HEK293 (cell line): ENCODE measurements around the gene CLDN19.

Source experiments
- BCL11A ChIP-seq: fragments of 450-650 bp; formaldehyde crosslinking; IDR thresholded peaks from 2 replicates; pipeline ENCODE4 v1.5.1; 2016; ENCODE audit warnings: low read depth, missing biosample characterization, missing genetic modification characterization
- ZNF2 ChIP-seq: fragments of 450-650 bp; formaldehyde crosslinking; IDR thresholded peaks from 2 replicates; pipeline ENCODE4 v1.5.1; 2016; ENCODE audit warnings: missing biosample characterization, missing genetic modification characterization
- ZNF274 ChIP-seq, 2 experiments: fragments of 200-500 bp in 1 of 2; fragments of 450-650 bp in 1 of 2; sonication (Bioruptor generic) in 1 of 2; formaldehyde crosslinking in 1 of 2; IDR thresholded peaks; 2 replicates each; pipeline versions ENCODE4 v1.5.1 to v1.6.1; 2014 to 2016; ENCODE audit warnings: borderline replicate concordance in 1 of 2, inconsistent platforms in 1 of 2, low read length in 1 of 2, missing biosample characterization in 1 of 2, missing genetic modification characterization in 1 of 2
- ZNF843 ChIP-seq: fragments of 450-650 bp; formaldehyde crosslinking; IDR thresholded peaks from 2 replicates; pipeline ENCODE4 v1.5.1; 2016; ENCODE audit warnings: missing biosample characterization, missing genetic modification characterization
- ZSCAN16 ChIP-seq: fragments of 450-650 bp; formaldehyde crosslinking; IDR thresholded peaks from 2 replicates; pipeline ENCODE4 v1.5.1; 2016; ENCODE audit warnings: missing biosample characterization, missing genetic modification characterization
- TF ChIP-seq, protein P1 (sequence below): fragments of 450-650 bp; formaldehyde crosslinking; IDR thresholded peaks from 2 replicates; pipeline ENCODE4 v1.5.1; 2016; ENCODE audit warnings: missing biosample characterization, missing genetic modification characterization
- TF ChIP-seq, protein P2 (sequence below): IDR thresholded peaks from 2 replicates; pipeline ENCODE4 v1.6.1; 2011; ENCODE audit warnings: mild to moderate bottlenecking, low read depth, low read length, borderline replicate concordance
- TF ChIP-seq, protein P3 (sequence below): fragments of 450-650 bp; formaldehyde crosslinking; IDR thresholded peaks from 2 replicates; pipeline ENCODE4 v1.5.1; 2016; ENCODE audit warnings: missing biosample characterization, missing genetic modification characterization
- TF ChIP-seq, protein P4 (sequence below): fragments of 450-650 bp; formaldehyde crosslinking; IDR thresholded peaks from 2 replicates; pipeline ENCODE4 v1.5.1; 2016; ENCODE audit warnings: missing biosample characterization, missing genetic modification characterization, low read depth
- TF ChIP-seq, protein P5 (sequence below): fragments of 450-650 bp; formaldehyde crosslinking; IDR thresholded peaks from 2 replicates; pipeline ENCODE4 v1.5.1; 2016; ENCODE audit warnings: missing biosample characterization, missing genetic modification characterization, low read depth

DNA sequence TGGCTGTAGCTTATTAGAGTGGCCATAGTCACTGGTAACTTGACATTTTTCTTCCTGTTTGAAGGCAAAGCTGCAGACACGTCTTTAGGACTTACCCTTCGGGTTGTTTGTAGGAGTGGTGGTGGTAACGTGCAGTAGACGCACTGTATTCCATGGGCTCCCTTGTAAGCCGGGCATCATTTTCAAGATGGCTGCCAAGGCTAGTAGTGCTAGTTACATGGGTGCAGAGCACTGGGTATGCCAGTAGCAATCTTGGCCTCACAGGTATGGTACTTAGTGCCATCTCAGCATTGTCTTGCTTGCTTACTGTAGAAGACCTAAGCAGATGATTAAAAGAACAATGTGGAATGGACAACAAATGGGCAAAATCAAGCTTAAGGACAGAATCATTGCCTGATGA, 55.9 kb downstream of the CLDN19 start:
- TF ChIP-seq, protein P1, sequence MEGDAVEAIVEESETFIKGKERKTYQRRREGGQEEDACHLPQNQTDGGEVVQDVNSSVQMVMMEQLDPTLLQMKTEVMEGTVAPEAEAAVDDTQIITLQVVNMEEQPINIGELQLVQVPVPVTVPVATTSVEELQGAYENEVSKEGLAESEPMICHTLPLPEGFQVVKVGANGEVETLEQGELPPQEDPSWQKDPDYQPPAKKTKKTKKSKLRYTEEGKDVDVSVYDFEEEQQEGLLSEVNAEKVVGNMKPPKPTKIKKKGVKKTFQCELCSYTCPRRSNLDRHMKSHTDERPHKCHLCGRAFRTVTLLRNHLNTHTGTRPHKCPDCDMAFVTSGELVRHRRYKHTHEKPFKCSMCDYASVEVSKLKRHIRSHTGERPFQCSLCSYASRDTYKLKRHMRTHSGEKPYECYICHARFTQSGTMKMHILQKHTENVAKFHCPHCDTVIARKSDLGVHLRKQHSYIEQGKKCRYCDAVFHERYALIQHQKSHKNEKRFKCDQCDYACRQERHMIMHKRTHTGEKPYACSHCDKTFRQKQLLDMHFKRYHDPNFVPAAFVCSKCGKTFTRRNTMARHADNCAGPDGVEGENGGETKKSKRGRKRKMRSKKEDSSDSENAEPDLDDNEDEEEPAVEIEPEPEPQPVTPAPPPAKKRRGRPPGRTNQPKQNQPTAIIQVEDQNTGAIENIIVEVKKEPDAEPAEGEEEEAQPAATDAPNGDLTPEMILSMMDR (tag by site-specific recombination) = no peak
- no peak for TF ChIP-seq BCL11A (tag by site-specific recombination)
- no peak for TF ChIP-seq ZSCAN16 (tag by site-specific recombination)
- TF ChIP-seq ZNF274 (IDR thresholded peaks at IDR 0.05; ENCODE audit: low read length) = no peak
- no peak for TF ChIP-seq ZNF274 (tag by site-specific recombination; IDR thresholded peaks at IDR 0.05; ENCODE audit: borderline replicate concordance)
- TF ChIP-seq, protein P2, sequence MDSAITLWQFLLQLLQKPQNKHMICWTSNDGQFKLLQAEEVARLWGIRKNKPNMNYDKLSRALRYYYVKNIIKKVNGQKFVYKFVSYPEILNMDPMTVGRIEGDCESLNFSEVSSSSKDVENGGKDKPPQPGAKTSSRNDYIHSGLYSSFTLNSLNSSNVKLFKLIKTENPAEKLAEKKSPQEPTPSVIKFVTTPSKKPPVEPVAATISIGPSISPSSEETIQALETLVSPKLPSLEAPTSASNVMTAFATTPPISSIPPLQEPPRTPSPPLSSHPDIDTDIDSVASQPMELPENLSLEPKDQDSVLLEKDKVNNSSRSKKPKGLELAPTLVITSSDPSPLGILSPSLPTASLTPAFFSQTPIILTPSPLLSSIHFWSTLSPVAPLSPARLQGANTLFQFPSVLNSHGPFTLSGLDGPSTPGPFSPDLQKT = no peak
- TF ChIP-seq, protein P3, sequence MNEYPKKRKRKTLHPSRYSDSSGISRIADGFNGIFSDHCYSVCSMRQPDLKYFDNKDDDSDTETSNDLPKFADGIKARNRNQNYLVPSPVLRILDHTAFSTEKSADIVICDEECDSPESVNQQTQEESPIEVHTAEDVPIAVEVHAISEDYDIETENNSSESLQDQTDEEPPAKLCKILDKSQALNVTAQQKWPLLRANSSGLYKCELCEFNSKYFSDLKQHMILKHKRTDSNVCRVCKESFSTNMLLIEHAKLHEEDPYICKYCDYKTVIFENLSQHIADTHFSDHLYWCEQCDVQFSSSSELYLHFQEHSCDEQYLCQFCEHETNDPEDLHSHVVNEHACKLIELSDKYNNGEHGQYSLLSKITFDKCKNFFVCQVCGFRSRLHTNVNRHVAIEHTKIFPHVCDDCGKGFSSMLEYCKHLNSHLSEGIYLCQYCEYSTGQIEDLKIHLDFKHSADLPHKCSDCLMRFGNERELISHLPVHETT (tag by site-specific recombination) = no peak
- no peak for TF ChIP-seq ZNF843 (tag by site-specific recombination)
- TF ChIP-seq, protein P4, sequence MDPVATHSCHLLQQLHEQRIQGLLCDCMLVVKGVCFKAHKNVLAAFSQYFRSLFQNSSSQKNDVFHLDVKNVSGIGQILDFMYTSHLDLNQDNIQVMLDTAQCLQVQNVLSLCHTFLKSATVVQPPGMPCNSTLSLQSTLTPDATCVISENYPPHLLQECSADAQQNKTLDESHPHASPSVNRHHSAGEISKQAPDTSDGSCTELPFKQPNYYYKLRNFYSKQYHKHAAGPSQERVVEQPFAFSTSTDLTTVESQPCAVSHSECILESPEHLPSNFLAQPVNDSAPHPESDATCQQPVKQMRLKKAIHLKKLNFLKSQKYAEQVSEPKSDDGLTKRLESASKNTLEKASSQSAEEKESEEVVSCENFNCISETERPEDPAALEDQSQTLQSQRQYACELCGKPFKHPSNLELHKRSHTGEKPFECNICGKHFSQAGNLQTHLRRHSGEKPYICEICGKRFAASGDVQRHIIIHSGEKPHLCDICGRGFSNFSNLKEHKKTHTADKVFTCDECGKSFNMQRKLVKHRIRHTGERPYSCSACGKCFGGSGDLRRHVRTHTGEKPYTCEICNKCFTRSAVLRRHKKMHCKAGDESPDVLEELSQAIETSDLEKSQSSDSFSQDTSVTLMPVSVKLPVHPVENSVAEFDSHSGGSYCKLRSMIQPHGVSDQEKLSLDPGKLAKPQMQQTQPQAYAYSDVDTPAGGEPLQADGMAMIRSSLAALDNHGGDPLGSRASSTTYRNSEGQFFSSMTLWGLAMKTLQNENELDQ (tag by site-specific recombination) = no peak
- TF ChIP-seq, protein P5, sequence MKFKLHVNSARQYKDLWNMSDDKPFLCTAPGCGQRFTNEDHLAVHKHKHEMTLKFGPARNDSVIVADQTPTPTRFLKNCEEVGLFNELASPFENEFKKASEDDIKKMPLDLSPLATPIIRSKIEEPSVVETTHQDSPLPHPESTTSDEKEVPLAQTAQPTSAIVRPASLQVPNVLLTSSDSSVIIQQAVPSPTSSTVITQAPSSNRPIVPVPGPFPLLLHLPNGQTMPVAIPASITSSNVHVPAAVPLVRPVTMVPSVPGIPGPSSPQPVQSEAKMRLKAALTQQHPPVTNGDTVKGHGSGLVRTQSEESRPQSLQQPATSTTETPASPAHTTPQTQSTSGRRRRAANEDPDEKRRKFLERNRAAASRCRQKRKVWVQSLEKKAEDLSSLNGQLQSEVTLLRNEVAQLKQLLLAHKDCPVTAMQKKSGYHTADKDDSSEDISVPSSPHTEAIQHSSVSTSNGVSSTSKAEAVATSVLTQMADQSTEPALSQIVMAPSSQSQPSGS (tag by site-specific recombination) = no peak
- TF ChIP-seq ZNF2 (tag by site-specific recombination) = no peak
